ENCODE measurements around the gene GALNT18. TPM values are rescaled to one million over a fixed set of nuclear protein-coding genes. Genes with fewer than 3 reads are reported as not detected.
A peak's percentile ranks its signal among the peaks of the same experiment; 100 is the strongest.

GALNT18 gene
- total RNA-seq, 1 donor: 4.7 TPM

DNA sequence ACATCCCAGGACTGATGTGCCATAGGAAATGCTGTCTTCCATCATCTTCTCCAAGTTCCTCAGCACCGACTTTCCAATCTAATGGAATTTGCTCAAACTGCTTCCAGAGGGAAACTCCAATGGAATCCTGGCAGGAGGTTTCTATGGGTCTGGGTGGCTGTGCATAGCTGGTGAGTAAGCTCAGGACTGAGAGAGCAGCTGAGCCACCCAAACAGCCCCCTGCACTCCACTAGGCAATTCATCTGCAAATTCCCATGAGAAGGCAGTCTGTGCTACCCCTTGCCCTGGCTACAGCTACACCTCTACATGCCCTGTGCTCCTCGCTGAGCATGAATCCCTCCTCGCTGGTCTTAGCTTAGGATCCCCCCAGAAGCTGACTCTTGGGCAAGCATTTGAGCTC, 140.8 kb downstream of the GALNT18 start:
- DNase-seq (ENCODE audit: insufficient read length, low spot score, missing footprints): peak; percentile 83
- Histone ChIP-seq H3K4me2 (ENCODE audit: insufficient read depth, low read length) (no peak overlapping the region), H4K20me1 (ENCODE audit: insufficient read depth, low read length) (peaks cover 5% of the 10 kb centered on the region), H3K4me1 (ENCODE audit: insufficient read depth, low read length) (peaks cover 10% of the 10 kb centered on the region), H3K4me3 (ENCODE audit: insufficient read depth, low read length) (no peak overlapping the region), H3K27ac (ENCODE audit: low read depth, low read length) (no peak overlapping the region), H3K36me3 (ENCODE audit: insufficient read depth, low read length) (no peaks in the 10 kb centered on the region), H3K9me3 (ENCODE audit: low read depth, low read length) (no peaks in the 10 kb centered on the region), H3K79me2 (ENCODE audit: insufficient read depth, low read length) (no peaks in the 10 kb centered on the region), H3K27me3 (ENCODE audit: insufficient read depth, low read length) (peaks cover 7% of the 10 kb centered on the region), H2AFZ (ENCODE audit: low read length) (no peak overlapping the region)
- TF ChIP-seq, protein P1, sequence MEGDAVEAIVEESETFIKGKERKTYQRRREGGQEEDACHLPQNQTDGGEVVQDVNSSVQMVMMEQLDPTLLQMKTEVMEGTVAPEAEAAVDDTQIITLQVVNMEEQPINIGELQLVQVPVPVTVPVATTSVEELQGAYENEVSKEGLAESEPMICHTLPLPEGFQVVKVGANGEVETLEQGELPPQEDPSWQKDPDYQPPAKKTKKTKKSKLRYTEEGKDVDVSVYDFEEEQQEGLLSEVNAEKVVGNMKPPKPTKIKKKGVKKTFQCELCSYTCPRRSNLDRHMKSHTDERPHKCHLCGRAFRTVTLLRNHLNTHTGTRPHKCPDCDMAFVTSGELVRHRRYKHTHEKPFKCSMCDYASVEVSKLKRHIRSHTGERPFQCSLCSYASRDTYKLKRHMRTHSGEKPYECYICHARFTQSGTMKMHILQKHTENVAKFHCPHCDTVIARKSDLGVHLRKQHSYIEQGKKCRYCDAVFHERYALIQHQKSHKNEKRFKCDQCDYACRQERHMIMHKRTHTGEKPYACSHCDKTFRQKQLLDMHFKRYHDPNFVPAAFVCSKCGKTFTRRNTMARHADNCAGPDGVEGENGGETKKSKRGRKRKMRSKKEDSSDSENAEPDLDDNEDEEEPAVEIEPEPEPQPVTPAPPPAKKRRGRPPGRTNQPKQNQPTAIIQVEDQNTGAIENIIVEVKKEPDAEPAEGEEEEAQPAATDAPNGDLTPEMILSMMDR (IDR thresholded peaks at IDR 0.05; ENCODE audit: extremely low read depth, low read depth, low read length): no peak

- H2AFZ ChIP-seq (ENCODE audit: low read length): no peak overlapping the region
- H3K9me3 ChIP-seq (ENCODE audit: low read depth, low read length): no peaks in the 10 kb centered on the region
- peaks cover 5% of the 10 kb centered on the region for H4K20me1 ChIP-seq (ENCODE audit: insufficient read depth, low read length)
- TF ChIP-seq, protein P1 (IDR thresholded peaks at IDR 0.05; ENCODE audit: extremely low read depth, low read depth, low read length): no peak
- H3K4me1 ChIP-seq (ENCODE audit: insufficient read depth, low read length): peaks cover 6% of the 10 kb centered on the region
- H3K79me2 ChIP-seq (ENCODE audit: insufficient read depth, low read length): no peaks in the 10 kb centered on the region
- H3K4me3 ChIP-seq (ENCODE audit: insufficient read depth, low read length): no peak overlapping the region
- no peaks in the 10 kb centered on the region for H3K36me3 ChIP-seq (ENCODE audit: insufficient read depth, low read length)
- H3K27me3 ChIP-seq (ENCODE audit: insufficient read depth, low read length): peaks cover 7% of the 10 kb centered on the region
- H3K4me2 ChIP-seq (ENCODE audit: insufficient read depth, low read length): no peak overlapping the region
- DNase-seq (ENCODE audit: insufficient read length, low spot score, missing footprints): no peak
- H3K27ac ChIP-seq (ENCODE audit: low read depth, low read length): no peak overlapping the region
Measured at GRCh38 chr11:11478687-11479086, 143.1 kb downstream of the GALNT18 start.

DNA sequence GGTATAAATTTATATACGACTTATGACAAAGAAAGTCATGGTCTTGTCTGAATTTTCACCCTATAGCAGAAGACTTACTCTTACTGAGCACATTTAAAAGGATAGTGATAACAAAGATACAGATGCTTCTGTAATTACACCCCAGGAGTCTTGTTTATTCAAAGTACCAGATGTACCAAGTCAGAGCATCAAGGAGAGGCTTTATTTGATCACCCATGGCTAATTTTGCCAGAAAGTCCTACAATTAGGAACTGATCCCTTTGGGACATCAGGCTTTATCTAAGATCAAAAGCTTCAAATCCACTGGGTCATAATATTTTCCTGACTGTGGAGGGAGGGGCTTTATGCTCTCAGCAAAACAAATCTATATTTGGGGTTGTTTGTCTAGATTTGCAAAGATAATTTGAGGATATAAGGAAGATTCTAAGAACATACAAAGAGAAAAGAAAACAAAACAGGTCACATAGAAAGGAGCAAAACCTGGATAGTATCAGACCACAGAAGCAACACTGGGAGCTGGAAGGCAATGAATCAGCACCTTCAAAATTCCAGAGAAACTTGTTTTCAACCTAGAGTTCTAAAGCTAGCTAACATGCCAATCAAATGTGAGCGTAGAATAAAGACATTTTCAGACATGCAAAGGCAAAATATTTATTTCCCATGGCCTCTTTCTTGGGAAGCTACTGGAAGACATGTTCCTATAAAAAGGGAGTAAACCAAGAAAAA, 143.9 kb downstream of the GALNT18 start:
- peaks cover 3% of the 10 kb centered on the region for H3K4me1 ChIP-seq (ENCODE audit: insufficient read depth, low read length)
- peaks cover 7% of the 10 kb centered on the region for H3K27me3 ChIP-seq (ENCODE audit: insufficient read depth, low read length)
- H3K9me3 ChIP-seq (ENCODE audit: low read depth, low read length): no peaks in the 10 kb centered on the region
- no peaks in the 10 kb centered on the region for H3K79me2 ChIP-seq (ENCODE audit: insufficient read depth, low read length)
- no peak overlapping the region for H3K4me3 ChIP-seq (ENCODE audit: insufficient read depth, low read length)
- no peak for DNase-seq (ENCODE audit: insufficient read length, low spot score, missing footprints)
- no peak overlapping the region for H3K27ac ChIP-seq (ENCODE audit: low read depth, low read length)
- no peak overlapping the region for H2AFZ ChIP-seq (ENCODE audit: low read length)
- H3K36me3 ChIP-seq (ENCODE audit: insufficient read depth, low read length): no peaks in the 10 kb centered on the region
- H4K20me1 ChIP-seq (ENCODE audit: insufficient read depth, low read length): peaks cover 5% of the 10 kb centered on the region
- no peak overlapping the region for H3K4me2 ChIP-seq (ENCODE audit: insufficient read depth, low read length)
- TF ChIP-seq, protein P1 (IDR thresholded peaks at IDR 0.05; ENCODE audit: extremely low read depth, low read depth, low read length): no peak

- Histone ChIP-seq H3K27ac (ENCODE audit: low read depth, low read length) (no peak overlapping the region), H3K79me2 (ENCODE audit: insufficient read depth, low read length) (no peaks in the 10 kb centered on the region), H3K4me1 (ENCODE audit: insufficient read depth, low read length) (peaks cover 3% of the 10 kb centered on the region), H3K9me3 (ENCODE audit: low read depth, low read length) (no peaks in the 10 kb centered on the region), H4K20me1 (ENCODE audit: insufficient read depth, low read length) (peaks cover 5% of the 10 kb centered on the region), H2AFZ (ENCODE audit: low read length) (no peak overlapping the region), H3K4me3 (ENCODE audit: insufficient read depth, low read length) (no peak overlapping the region), H3K36me3 (ENCODE audit: insufficient read depth, low read length) (no peaks in the 10 kb centered on the region), H3K27me3 (ENCODE audit: insufficient read depth, low read length) (peaks cover 10% of the 10 kb centered on the region), H3K4me2 (ENCODE audit: insufficient read depth, low read length) (no peak overlapping the region)
- TF ChIP-seq, protein P1 (IDR thresholded peaks at IDR 0.05; ENCODE audit: extremely low read depth, low read depth, low read length): no peak
- DNase-seq (ENCODE audit: insufficient read length, low spot score, missing footprints): no peak
Measured at GRCh38 chr11:11476971-11477645, 144.7 kb downstream of the GALNT18 start.

Data from osteoblast (primary cell).